HG03139 (cell line): ENCODE measurements around the gene KIFC3.
"Not testable (repeated sequence)": the region's sequence is repeated elsewhere in the genome, so short reads cannot be mapped to it uniquely, and the experiment has no call there.

Experiments
- ATAC-seq: cut with Tn5 transposase; IDR thresholded peaks from one replicate; pipeline ENCODE4 v1.9.1; 2021; ENCODE audit not compliant: unreplicated experiment

KIFC3 gene

GRCh38 chr16:57788252-57788841 is 13.9 kb downstream of the KIFC3 start:
- no peak for ATAC-seq

- ATAC-seq, result no peak
Observed at GRCh38 chr16:57787519-57787905, 14.8 kb downstream of the KIFC3 start.

GRCh38 chr16:57786632-57787518 is 15.4 kb downstream of the KIFC3 start:
- ATAC-seq, result no peak

DNA sequence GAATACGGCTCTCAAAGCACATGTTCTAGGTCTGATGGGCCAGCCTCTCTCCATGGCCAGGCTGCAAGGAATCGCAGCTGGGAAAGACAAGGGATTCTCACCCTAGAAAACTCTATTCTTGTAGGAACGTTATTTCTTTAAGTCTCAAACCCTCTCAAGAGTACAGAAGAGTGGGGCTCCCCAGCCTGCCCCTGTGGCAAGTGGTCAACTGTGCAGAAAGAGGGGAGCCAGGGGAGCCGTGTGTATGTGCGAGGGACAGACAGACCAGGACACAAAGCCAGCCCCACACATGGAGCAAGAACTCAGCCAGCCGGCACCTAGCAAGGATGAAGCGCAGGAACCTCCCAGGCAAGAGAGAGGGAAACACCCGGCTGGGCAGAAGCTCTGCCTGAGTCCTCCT is 16.4 kb downstream of the KIFC3 start:
- no peak for ATAC-seq

- ATAC-seq, result no peak
Observed at GRCh38 chr16:57785385-57785784, 16.9 kb downstream of the KIFC3 start.

DNA sequence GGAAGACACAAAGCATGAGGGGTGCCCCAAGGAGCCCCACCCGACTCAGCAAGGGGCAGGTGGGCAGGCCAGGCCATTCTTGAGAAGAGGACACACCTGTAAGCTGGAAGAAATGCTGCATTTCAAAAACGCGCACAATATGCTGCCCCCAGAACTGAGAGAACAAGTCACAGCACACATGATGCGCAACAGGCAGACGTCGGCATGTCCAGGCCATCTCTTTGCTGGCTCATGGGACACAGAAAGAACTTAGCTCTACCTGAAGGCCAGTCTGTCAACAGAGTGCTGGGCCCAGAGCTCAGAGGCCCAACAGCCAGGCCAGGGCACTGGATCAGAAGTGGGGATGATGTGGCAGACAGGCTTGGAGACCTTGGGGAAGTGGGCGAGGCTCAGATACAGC is 18.0 kb downstream of the KIFC3 start:
- no peak for ATAC-seq

DNA sequence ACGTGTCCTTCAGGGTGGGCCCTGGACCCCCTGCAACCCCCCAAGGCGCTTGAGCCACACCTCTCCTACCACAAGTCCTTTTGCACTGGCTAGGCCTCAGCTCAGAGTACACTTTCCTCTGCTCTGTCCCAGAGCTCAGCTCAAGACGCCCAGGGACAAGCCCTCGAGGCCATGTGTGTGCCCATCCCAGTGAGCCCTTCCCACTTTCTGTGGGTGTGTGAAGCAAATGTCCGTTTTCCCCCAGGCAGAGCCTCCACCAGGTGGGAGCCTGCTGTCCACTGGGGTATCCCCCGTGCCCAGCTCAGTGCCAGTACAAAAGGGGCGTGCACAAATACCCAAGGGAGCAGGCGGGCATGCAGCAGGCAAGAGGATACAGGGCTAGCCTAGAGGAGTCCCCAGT is 18.4 kb downstream of the KIFC3 start:
- ATAC-seq, result no peak

DNA sequence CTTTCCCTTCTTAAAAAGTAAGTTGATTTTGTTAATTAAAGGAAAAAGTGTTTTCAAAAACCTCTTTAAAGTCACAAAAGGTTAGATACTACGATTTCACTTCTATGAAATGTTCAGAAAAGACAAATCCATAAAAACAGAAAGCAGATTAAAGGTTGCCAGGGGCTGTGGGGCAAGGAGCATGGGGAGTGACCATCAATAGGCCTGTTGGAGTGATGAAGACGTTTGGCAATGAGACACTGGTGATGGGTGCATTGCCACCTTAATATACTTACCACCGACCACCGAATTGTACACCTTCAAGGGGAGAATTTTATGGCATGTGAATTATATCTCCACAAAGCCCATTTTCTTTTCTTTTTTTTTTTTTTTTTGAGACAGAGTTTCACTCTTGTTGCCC is 19.2 kb downstream of the KIFC3 start:
- ATAC-seq, result no peak

- ATAC-seq, result not testable (repeated sequence)
Observed at GRCh38 chr16:57782607-57783055, 19.7 kb downstream of the KIFC3 start.

DNA sequence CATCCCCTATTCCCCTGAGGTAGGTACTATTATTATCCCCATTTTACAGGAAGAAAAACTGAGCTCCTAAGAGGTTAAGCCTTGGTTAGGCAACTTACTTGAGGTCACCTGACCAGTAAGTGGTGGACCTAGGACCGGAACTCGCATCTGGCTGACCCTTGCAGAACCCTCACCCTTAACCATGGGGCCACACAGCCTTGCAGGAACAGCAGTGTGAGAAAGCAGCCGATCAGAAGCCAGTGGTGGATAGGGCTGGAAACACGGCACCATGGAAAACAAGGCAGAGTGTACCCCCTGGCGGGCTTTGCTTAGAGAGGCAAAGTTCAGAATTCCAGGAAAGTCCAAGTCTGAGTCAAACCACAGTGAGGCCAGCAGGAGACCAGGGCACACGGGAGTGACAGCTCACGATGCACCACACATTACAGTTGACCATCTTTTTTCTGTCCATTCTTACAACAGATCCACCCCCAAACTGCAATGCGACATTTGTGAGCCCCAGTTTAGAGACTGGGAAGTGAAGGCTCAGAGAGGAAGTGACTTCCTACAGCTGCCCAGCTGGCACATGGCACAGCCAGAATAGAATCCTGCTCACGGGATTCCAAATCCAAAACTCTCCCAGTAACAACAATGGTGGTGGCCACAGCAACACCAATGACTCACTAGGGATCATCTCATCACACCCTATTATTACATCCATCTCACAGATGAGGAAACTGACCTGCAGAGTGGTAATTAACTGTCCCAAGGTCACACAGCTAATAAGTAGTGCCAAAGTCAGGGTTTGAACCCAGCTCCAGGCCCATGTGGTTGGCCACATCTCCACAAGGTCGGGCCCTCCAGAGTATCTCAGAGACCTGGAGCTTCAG is 20.3 kb downstream of the KIFC3 start:
- no peak for ATAC-seq

- no peak for ATAC-seq
Observed at GRCh38 chr16:57781349-57781740, 20.9 kb downstream of the KIFC3 start.

DNA sequence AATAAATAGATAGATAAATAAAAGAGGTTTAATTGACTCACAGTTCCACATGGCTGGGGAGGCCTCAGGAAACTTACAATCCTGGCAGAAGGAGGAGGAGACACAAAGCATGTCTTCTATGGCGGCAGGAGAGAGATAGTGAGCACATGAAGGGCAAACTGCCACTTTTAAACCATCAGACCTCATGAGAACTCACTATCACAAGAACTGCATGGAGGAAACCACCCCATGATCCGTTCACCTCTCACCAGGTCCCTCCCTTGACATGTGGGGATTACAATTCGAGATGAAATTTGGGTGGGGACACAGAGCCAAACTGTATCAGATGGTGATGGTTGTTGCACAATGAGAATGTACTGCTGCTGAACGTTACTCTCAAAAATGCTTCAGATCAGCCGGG is 22.5 kb downstream of the KIFC3 start:
- not testable (repeated sequence) for ATAC-seq

GRCh38 chr16:57778658-57779057 is 23.6 kb downstream of the KIFC3 start:
- ATAC-seq, result no peak

- ATAC-seq, result no peak
Observed at GRCh38 chr16:57775661-57776469, 26.4 kb downstream of the KIFC3 start.

GRCh38 chr16:57774705-57775285 is 27.5 kb downstream of the KIFC3 start:
- ATAC-seq, result no peak

DNA sequence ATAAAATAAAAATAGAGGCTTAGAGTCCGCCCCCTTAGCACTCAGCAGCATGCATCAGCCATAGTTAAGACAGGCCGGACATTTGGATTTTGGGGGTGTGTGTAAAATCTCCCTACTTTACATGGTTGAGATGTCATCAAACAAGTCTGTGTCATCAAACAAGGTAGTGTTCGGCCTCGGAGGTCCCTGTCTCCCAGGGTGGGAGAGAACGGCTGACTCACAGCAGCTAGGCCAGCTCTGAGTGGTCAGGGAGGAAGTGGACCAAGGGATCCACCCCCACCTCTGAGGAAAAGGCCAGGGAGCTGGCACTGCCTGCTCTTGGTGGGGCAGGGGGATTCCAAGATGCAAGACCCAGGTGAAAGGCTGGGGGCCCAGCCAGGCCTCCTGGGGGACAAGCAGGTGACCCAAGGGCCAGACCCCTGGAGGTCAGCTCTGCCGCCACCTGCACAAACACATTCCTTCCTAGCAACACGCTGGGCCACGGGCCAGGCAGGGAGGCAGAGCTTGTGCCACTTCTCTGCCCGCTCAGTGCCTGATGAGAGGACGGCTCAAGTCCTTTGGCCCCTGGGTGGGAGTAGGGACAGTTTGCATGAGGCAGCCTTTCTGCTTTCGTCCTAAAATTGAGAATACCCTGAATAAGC is 28.5 kb downstream of the KIFC3 start:
- no peak for ATAC-seq

DNA sequence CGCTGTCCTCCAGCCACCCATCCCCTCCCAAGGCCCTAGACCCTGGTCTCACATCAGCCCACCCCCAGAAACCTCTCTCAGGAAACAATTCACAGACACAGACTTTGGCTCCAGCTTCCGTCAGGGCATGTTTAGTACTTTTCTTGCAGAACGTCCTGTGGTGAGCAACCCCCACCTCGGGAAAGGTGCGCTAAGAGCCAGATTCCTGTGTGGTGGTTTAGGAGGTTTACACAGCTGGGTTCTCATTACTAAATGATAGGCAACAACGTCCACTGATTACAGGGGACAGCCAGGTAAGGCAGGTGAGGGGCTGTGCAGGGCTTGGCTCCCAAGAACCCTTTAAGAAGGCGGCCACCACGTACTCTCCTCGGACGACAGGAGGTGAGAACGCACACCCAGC is 29.3 kb downstream of the KIFC3 start:
- no peak for ATAC-seq

DNA sequence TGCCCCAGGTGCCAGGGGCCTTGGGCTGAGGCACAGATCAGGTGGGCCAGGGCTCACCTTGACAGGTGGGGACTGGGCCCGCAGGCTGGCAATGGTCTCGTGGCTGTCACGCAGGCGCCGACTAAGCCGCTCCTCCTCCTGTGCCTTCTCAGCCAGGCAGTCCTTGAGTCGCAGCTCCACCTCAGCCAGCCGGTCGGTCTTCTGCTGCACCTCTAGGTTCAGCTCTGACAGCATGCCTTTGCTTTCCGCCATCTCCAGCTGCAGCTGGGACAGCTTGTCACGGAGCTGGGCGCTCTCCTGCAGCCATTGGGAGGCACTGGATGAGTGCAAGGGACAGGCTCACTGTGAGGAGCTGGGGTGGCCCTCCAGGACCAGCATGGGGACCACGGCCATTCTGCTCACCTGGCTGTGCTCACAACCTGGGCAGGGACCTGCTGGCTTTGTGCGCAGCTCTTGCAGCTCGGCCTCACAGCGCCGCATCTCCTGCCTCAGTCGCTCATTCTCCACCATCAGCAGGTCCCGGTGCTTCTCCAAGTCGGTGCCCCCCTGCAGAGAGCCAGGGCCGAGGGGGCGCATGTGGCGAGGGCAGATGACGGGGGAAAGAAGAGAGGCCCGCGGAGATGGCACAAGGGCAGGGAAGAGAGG is 31.0 kb downstream of the KIFC3 start:
- ATAC-seq, result no peak

DNA sequence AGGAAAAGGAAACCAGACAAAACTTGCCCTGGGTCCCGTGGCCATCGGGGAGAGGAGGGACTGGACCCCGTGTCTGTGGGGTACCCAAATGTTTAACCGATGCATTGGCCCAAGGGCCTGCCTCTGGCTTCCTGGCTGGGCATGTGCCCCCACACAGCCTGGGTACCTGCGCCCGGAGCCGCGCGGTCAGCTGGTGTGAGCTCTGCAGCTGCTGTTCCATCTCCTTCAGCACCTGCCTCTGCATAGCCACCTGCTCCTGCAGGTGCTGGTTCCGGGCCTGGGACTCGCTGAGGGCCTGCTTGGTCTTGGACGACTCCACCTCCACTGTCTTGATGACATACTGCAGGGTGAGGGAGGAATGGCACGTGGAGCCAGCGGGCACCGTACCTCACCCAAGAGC is 31.9 kb downstream of the KIFC3 start:
- no peak for ATAC-seq
